NCI-H748 treated with DMSO at 0.1 percent for 48 hours (cell line): ENCODE results near the gene MRPL14.

ENCODE experiments used
- DNase-seq: peaks from one replicate; lab custom pipeline; 2025; lab: John Stamatoyannopoulos, UW

Gene MRPL14

GRCh38 chr6:44122801-44123200 is 4.5 kb downstream of the MRPL14 start:
- no peak for DNase-seq

DNA sequence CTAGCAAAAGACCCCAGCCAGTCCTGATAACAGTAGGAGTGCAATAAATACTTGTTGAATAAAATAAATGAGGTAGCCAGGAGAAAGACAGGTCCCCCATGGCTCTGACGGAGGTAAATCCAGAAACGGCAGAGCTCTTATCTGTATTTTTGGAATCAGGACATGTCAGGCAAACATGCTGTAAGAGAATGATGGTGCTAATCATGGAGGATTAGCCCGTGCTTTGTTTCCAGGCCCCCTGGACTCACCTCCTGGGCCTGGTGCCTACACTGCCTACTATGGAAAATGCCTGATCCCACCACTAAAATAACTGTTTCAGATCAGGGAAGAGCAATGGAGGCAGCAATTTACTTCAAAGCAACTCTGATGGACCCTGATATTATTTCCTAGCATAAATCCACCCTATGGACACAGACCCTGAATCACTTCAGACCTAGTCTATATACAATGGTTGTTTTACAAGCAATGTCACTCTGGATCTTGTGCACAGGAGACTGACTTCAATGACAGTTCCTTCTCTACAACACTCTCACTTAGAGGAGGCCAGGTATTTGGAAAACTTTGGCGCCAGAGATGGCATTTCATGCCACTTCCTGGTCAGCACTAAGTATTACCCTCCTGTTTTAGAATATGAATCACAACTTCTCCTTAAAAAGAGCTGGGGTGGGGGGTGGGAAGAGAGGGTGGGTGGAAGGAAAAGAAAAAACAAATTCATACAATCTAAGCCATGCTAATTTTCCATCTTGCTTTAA is 6.4 kb downstream of the MRPL14 start:
- no peak for DNase-seq

GRCh38 chr6:44119704-44120262 is 7.5 kb downstream of the MRPL14 start:
- DNase-seq: no peak

DNA sequence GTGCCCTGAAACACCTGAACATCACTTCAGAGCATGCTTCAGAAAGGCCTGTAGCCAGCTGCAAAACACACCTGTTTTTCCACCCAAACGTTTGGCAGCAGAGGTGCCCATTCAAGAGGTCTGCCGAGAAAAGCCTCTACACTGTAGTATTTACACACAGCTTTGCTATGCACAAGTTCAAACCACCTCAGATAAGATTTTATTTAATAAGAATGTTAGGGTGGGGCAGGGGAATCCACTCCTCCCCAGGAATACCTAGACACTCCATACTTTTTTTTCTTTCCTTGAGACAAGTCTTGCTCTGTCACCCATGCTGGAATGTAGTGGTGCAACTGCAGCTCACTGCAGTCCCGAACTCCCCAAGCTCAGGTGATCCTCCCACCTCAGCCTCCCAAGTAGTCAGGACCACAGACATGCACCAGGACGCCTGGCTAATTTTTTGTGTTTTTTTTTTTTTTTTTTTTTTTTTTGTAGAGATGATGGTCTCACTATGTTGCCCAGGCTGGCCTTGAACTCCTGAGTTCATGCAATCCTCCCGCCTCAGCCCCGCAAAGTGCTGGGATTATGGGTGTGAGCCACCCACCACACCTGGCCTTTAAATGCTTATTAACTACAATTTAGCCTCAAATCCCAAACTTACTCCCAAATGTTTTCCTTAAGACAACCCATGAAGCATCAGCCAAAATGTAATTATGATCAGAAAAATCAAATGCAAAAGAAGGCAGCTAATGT is 9.7 kb downstream of the MRPL14 start:
- no peak for DNase-seq

GRCh38 chr6:44116641-44117382 is 10.4 kb downstream of the MRPL14 start:
- no peak for DNase-seq

DNA sequence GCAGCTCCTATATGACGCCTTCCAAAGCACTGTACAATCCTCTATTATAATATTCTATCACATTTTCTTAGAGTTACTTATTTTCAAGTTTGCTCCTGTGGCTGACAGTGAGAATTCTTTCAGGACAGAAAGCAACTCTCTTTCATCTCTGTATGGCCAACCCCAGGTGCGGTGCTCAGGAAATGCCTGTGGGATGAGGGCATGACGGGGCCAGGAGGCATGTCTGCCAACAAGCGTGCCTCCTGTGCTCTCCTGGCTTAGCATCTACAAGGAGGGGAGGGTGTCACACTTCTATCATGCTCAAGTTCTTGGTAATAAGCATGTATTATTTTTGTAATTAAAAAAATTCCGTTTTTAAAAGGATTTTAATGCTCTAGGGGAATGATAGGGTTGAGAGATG is 11.4 kb downstream of the MRPL14 start:
- no peak for DNase-seq

GRCh38 chr6:44113414-44113813 is 13.8 kb downstream of the MRPL14 start:
- no peak for DNase-seq

- DNase-seq: no peak
Observed at GRCh38 chr6:44111434-44112417, 15.5 kb downstream of the MRPL14 start.

GRCh38 chr6:44110966-44111365 is 16.3 kb downstream of the MRPL14 start:
- no peak for DNase-seq

GRCh38 chr6:44110005-44110676 is 17.1 kb downstream of the MRPL14 start:
- DNase-seq: no peak

DNA sequence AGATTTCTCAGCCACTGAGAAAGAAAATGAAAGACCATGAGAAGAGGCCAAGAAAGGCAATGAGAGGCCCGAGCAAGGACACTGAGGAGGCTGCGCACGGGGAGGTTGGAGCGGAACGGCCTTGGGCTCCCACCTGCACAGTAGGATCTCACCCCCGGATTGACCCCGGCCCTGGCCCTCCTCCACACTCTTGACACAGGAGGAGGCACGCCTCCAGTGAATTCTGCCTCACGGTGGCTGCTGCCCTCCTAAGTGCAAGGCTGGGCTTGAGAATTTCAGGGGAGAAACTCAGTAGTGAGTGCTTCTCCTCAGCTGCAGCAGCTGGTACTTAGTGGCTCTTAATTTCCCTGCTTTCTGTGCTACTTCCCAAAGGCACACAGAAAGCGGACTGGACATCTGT is 18.0 kb downstream of the MRPL14 start:
- DNase-seq: no peak

DNA sequence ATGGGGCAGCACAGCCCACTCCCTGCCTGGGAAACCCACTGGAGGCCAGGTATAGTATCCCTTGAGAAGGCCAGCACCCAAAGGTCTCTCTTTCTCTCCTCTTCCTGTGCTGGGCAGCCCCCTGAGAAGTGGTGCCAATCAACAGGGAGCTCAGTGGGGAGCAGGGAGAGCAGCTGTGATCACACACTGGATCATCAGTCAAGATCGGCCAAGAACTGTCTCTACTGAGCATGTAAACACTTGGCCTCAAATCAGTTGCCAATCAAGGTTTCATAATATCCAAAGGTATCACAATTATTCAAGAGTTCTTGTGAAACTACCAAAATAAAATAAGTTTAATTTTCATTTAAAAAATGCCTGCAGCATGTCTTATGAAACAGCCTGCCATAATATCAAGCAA is 18.8 kb downstream of the MRPL14 start:
- DNase-seq: no peak

DNA sequence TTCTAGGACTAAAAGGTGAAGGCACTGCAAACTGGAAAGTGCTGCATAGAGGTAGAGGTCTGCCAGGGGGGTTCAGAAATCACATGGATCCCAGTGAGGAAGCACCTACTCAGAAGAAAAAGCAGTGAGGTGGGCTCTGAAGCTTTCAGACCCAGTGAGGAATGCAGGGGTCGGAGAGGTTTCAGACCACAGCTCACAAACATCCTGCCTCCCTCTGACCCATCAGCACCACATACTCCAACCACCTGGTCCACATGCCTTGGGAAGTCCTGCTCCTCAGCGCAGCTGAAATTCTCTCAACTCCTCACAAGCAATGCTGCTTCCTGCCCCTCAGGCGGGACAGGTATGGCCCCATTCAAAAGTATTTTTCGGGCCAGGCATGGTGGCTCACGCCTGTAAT is 20.2 kb downstream of the MRPL14 start:
- no peak for DNase-seq

GRCh38 chr6:44105993-44106740 is 21.1 kb downstream of the MRPL14 start:
- DNase-seq: no peak

DNA sequence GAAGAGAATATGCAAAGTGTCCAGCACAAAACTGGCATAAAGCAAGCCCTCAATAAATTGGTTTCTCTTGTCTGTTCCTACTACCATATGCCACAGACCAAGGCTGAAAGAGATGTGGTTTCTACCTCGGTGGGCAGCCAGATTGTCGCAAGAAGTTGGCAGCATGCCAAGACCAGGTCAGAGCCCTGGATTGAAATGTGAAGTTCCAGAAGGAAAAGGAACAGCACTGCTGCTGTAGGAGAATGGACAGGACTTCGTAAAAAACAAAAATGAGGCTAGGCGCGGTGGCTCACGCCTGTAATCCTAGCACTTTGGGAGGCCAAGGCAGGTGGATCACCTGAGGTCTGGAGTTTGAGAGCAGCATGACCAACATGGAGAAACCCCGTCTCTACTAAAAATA is 22.1 kb downstream of the MRPL14 start:
- no peak for DNase-seq

- DNase-seq: no peak
Observed at GRCh38 chr6:44104481-44105021, 22.7 kb downstream of the MRPL14 start.

DNA sequence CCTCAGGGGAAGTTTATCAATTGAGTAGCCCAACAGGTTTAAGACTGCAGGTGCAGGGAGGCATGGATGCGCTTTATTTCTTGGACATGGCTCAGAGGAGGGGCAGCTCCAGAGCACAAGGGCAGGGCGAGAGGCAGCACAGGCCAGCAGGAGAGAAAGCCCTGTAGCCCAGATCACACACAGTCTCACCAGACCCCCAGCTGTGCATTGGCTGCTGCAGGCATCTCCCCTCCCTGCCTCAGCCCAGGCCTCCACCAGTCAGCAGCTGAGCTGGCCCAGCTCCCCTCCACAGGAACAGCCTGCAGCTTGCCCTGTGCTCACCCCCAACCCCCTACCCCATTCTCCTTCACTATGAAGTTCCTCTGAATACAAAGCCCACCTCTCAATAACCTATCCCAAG is 24.7 kb downstream of the MRPL14 start:
- DNase-seq: no peak

GRCh38 chr6:44101832-44102231 is 25.4 kb downstream of the MRPL14 start:
- no peak for DNase-seq

DNA sequence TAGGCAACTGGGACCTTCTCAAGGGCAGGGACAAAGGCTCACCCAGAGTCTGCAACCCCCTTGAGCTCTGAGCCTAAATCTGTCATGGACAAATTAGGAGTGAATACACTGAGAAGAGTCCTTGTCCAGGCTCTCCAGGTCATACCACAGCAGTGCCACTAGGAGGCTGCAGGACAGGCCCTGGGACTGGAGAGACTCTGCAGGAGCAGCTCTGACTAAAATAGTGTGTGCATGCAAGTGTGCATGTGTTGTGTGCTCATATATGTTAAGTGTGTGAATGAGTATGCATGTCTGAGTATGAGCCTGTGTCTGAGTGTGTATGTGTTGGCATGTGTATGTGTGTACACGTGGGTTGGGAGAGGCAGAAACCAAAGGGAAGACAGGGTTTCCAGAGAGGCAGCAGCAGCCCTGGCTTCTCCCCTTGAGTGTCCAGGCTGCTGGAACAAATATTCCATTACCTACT is 27.1 kb downstream of the MRPL14 start:
- DNase-seq: no peak

DNA sequence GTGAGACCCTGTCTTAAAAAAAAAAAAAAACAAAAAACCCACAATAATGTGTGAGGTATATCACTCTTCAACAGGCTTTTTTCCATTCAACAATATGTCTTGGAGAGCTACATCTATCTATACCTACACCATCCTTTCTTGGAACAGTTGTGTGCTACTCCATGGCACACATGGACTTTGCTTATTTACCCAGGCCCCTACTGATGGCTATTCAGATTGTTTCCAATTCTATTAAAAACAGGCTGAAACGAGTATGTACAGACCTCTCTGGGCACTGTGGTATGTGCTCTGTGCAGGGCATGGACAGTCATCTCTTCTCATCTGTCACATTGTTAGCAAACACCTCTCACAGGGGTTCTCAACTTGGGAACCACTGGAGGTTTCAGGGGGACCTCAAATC is 28.1 kb downstream of the MRPL14 start:
- no peak for DNase-seq
